Endothelial cell of umbilical vein (primary cell): ENCODE results near the gene ABCC4. TPM values are rescaled to one million over a fixed set of nuclear protein-coding genes. Genes with fewer than 3 reads are reported as not detected.

Experiments used
- BruUV-seq: library from RNA; stranded (reverse); fragments of 400-500 nt; replicated peaks from 2 replicates; lab custom pipeline; 2021; lab: Mats Ljungman, UMichigan
- CTCF ChIA-PET: fragments of 300-600, 350-600 bp; sonication (Branson Sonifier 250); formaldehyde crosslinking; loops from one replicate; lab custom pipeline; 2021; ENCODE audit warnings: antibody characterized with exemption, inconsistent platforms; lab: Charles Lee
- POLR2A ChIA-PET: fragments of 300-600, 350-600 bp; sonication (Branson Sonifier 250); formaldehyde crosslinking; loops from one replicate; lab custom pipeline; 2021; ENCODE audit warnings: antibody characterized with exemption, inconsistent platforms; lab: Charles Lee
- DNase-seq: peaks from one replicate; pipeline ENCODE4 v3.0.0-alpha.2; 2011; ENCODE audit warnings: low read depth, low spot score
- FAIRE-seq: peaks from 2 replicates; lab custom pipeline; 2011; peaks lifted over from hg19 to GRCh38; lab: Jason Lieb, UNC
- H2AFZ ChIP-seq: 2 replicates; pipeline ENCODE4 v1.6.0; 2012; ENCODE audit warnings: low read depth, low read length, control low read depth, inconsistent platforms
- H3K27ac ChIP-seq: 2 replicates; pipeline ENCODE4 v1.5.1; 2011; ENCODE audit warnings: low read depth, mild to moderate bottlenecking, control low read depth, low read length, moderate library complexity; ENCODE audit not compliant: insufficient read depth
- H3K27me3 ChIP-seq, 2 experiments: 2 replicates each; pipeline versions ENCODE4 v1.6.0 to v1.6.1; 2011; ENCODE audit warnings: low read length in 2 of 2, mixed read lengths in 1 of 2; ENCODE audit not compliant: control insufficient read depth in 2 of 2, insufficient read depth in 2 of 2
- H3K36me3 ChIP-seq, 2 experiments: 2 replicates in 1 of 2; 3 replicates in 1 of 2; pipeline ENCODE4 v1.5.1; 2011; ENCODE audit warnings: low read length in 2 of 2, mild to moderate bottlenecking in 1 of 2, moderate library complexity in 1 of 2; ENCODE audit not compliant: control insufficient read depth in 2 of 2, insufficient read depth in 2 of 2; ENCODE audit errors: extremely low read depth in 1 of 2
- H3K4me1 ChIP-seq: 3 replicates; pipeline ENCODE4 v1.5.1; 2011; ENCODE audit warnings: mild to moderate bottlenecking, low read length; ENCODE audit not compliant: control insufficient read depth, insufficient read depth; ENCODE audit errors: extremely low read depth
- H3K4me2 ChIP-seq: 2 replicates; pipeline ENCODE4 v1.6.1; 2011; ENCODE audit warnings: low read length, control low read depth, mixed read lengths; ENCODE audit not compliant: insufficient read depth
- H3K4me3 ChIP-seq, 3 experiments: fragments of 200-600 bp in 1 of 3; sonication (generic), shearing (Covaris generic) in 1 of 3; replicated peaks in 1 of 3; 2 replicates each; pipeline ENCODE4 v1.5.1; 2011 to 2016; ENCODE audit warnings: control low read depth in 3 of 3, low read length in 3 of 3, mild to moderate bottlenecking in 2 of 3, inconsistent platforms in 1 of 3, low read depth in 1 of 3, moderate library complexity in 1 of 3; ENCODE audit not compliant: insufficient read depth in 1 of 3
- H3K79me2 ChIP-seq: 2 replicates; pipeline ENCODE4 v1.6.0; 2012; ENCODE audit warnings: low read length, inconsistent platforms; ENCODE audit not compliant: control insufficient read depth, insufficient read depth
- H3K9ac ChIP-seq: replicated peaks from 2 replicates; pipeline ENCODE3; 2011; ENCODE audit warnings: low read length, control low read depth; ENCODE audit not compliant: insufficient read depth; ENCODE audit errors: extremely low read depth
- H3K9me1 ChIP-seq: replicated peaks from 3 replicates; pipeline ENCODE4 v1.6.0; 2011; ENCODE audit warnings: mild to moderate bottlenecking, low read length; ENCODE audit not compliant: control insufficient read depth, insufficient read depth; ENCODE audit errors: extremely low read depth
- H3K9me3 ChIP-seq: replicated peaks from 2 replicates; pipeline ENCODE4 v1.5.1; 2012; ENCODE audit warnings: low read length, inconsistent platforms; ENCODE audit not compliant: control insufficient read depth, insufficient read depth
- H4K20me1 ChIP-seq: replicated peaks from 2 replicates; pipeline ENCODE3; 2011; ENCODE audit warnings: mild to moderate bottlenecking, low read length; ENCODE audit not compliant: control insufficient read depth, insufficient read depth; ENCODE audit errors: extremely low read depth
- CTCF ChIP-seq, 2 donors: IDR thresholded peaks; 1 replicate in 1 of 2; 2 replicates in 1 of 2; pipeline ENCODE4 v1.5.1; 2011; ENCODE audit warnings: low read length in 2 of 2, mild to moderate bottlenecking in 2 of 2, moderate library complexity in 2 of 2, control low read depth in 1 of 2, inconsistent platforms in 1 of 2, low read depth in 1 of 2; ENCODE audit not compliant: insufficient read depth in 1 of 2; ENCODE audit errors: extremely low read depth in 1 of 2
- EZH2 ChIP-seq: IDR thresholded peaks from 2 replicates; pipeline ENCODE4 v1.6.1; 2012; ENCODE audit warnings: borderline replicate concordance, low read depth, mild to moderate bottlenecking, moderate library complexity, low read length, inconsistent platforms; ENCODE audit not compliant: severe bottlenecking
- FOS ChIP-seq: IDR thresholded peaks from 2 replicates; pipeline ENCODE4 v1.6.1; 2011; ENCODE audit warnings: mild to moderate bottlenecking, low read length, moderate library complexity, borderline replicate concordance; ENCODE audit not compliant: insufficient read depth
- GATA2 ChIP-seq: IDR thresholded peaks from 2 replicates; pipeline ENCODE4 v1.7.0; 2011; ENCODE audit warnings: low read depth, mild to moderate bottlenecking, moderate library complexity, mixed read lengths, low read length; ENCODE audit not compliant: insufficient read length, insufficient read depth
- JUN ChIP-seq: IDR thresholded peaks from 2 replicates; pipeline ENCODE4 v1.6.1; 2011; ENCODE audit warnings: borderline replicate concordance, low read depth; ENCODE audit not compliant: insufficient read length, insufficient read depth
- MAX ChIP-seq: IDR thresholded peaks from 2 replicates; pipeline ENCODE4 v1.6.1; 2011; ENCODE audit not compliant: insufficient read depth, insufficient read length
- MYC ChIP-seq: IDR thresholded peaks from one replicate; pipeline ENCODE4 v1.6.1; 2011; ENCODE audit warnings: mild to moderate bottlenecking, low read depth, low read length
- POLR2A ChIP-seq: IDR thresholded peaks from 2 replicates; pipeline ENCODE4 v1.6.1; 2012; ENCODE audit warnings: low read depth, mild to moderate bottlenecking, control low read depth, low read length
- POLR2AphosphoS5 ChIP-seq: IDR thresholded peaks from 2 replicates; pipeline ENCODE4 v1.6.1; 2012; ENCODE audit warnings: low read depth, mild to moderate bottlenecking, control low read depth, low read length, moderate library complexity; ENCODE audit not compliant: insufficient read depth
- dilution Hi-C: fragments of 300-500 bp; cut with MboI; formaldehyde crosslinking; loops from one replicate; pipeline ENCODE4 v1.15.0; 2019; ENCODE audit warnings: low sequenced_read_pairs; ENCODE audit not compliant: extremely low pct_ligation_motif_present
- intact Hi-C: fragments of 100-400 bp; cut with micrococcal nuclease; formaldehyde crosslinking; loops from one replicate; pipeline ENCODE4 v1.10.0; 2022
- polyA plus RNA-seq, 4 experiments: library from polyadenylated mRNA; depleted of rRNA in 3 of 4; stranded (reverse) in 3 of 4; unstranded in 1 of 4; fragments of >200 nt; gene quantifications; 2 replicates each; pipeline versions ENCODE4 v1.2.1 to v1.2.3, GENCODE V29; 2011 to 2012; ENCODE audit warnings: missing spikeins in 1 of 4
- small RNA-seq: library from RNA; depleted of rRNA; stranded (forward); fragments of <200 nt; gene quantifications from one replicate; pipeline ENCODE3, GENCODE V24; 2012; ENCODE audit warnings: low replicate concordance, low read depth; ENCODE audit not compliant: insufficient read depth, insufficient read length
- total RNA-seq: library from RNA; stranded (reverse); gene quantifications from 2 replicates; pipeline ENCODE4 v1.2.3, GENCODE V29; 2021

ABCC4 gene
- total and polyA plus RNA-seq, 2 donors (not counting 3 experiments of a cell fraction or from before 2014, with no cell fraction given) = 9.2 to 15.9 TPM

- H3K79me2 ChIP-seq = no peaks in the 10 kb centered on the region
- H3K27ac ChIP-seq = no peak overlapping the region
- dilution Hi-C loops = no loop called here
- TF ChIP-seq MAX (no peak), CTCF (IDR thresholded peaks at IDR 0.05; ENCODE audit: extremely low read depth in 1 of 2, insufficient read depth in 1 of 2, low read depth in 1 of 2, low read length in 2 of 2) (no peak), FOS (no peak), MYC (no peak), EZH2 (no peak), POLR2AphosphoS5 (no peak), POLR2A (no peak), GATA2 (no peak), JUN (no peak)
- H3K4me2 ChIP-seq = no peak overlapping the region
- DNase-seq (no peak), FAIRE-seq (no peak)
- peaks cover 6% of the 10 kb centered on the region for H3K4me1 ChIP-seq
- H4K20me1 ChIP-seq = no peaks in the 10 kb centered on the region
- H3K36me3 ChIP-seq = no peaks in the 10 kb centered on the region
- POLR2A ChIA-PET = no interaction called here
- no peak overlapping the region for H2AFZ ChIP-seq
- intact Hi-C loops = no loop called here
- BruUV-seq = no TSS peak
- H3K9me3 ChIP-seq = no peaks in the 10 kb centered on the region
- no peak overlapping the region for H3K9ac ChIP-seq
- peaks cover 37 to 70% of the 10 kb centered on the region in 2 experiments for H3K27me3 ChIP-seq
- H3K4me3 ChIP-seq = no peak overlapping the region
- H3K9me1 ChIP-seq = no peaks in the 10 kb centered on the region
- CTCF ChIA-PET = interaction anchor here (0.6 to 2.4 kb wide), 6 partner anchors 9 to 432 kb away, joined by 3 to 11 read pairs (median 3); no protein-coding TSS in a partner anchor
Measured at GRCh38 chr13:94972262-94972661, 329.0 kb downstream of the ABCC4 start.

Small RNA genes lying within 50 kb of the gene (small RNA-seq; reads per million reads assigned to genes)
- gene RNU6-62P = not detected
- not detected for gene RNY3P8
- not detected for gene RNY4P27
